Keratinocyte (primary cell): Measurements from ENCODE around the gene KCNIP3. TPM values are rescaled to one million over a fixed set of nuclear protein-coding genes. Genes with fewer than 3 reads are reported as not detected.

Source experiments
- DNase-seq: peaks from one replicate; pipeline ENCODE4 v3.0.0-alpha.2; 2011; ENCODE audit warnings: low read depth, missing footprints, low spot score
- FAIRE-seq: peaks from 2 replicates; lab custom pipeline; 2011; peaks lifted over from hg19 to GRCh38; lab: Jason Lieb, UNC
- H2AFZ ChIP-seq: 2 replicates; pipeline ENCODE4 v1.6.0; 2012; ENCODE audit warnings: low read length, control low read depth, inconsistent platforms; ENCODE audit not compliant: control insufficient read depth
- H3K27ac ChIP-seq: 2 replicates; pipeline ENCODE4 v1.5.1; 2011; ENCODE audit warnings: low read length; ENCODE audit not compliant: control insufficient read depth, insufficient read depth
- H3K27me3 ChIP-seq: 3 replicates; pipeline ENCODE4 v1.6.0; 2011; ENCODE audit warnings: low read length; ENCODE audit not compliant: control insufficient read depth, insufficient read depth; ENCODE audit errors: extremely low read depth
- H3K36me3 ChIP-seq, 2 experiments: 2 replicates in 1 of 2; 3 replicates in 1 of 2; pipeline ENCODE4 v1.5.1; 2011; ENCODE audit warnings: low read length in 2 of 2, mild to moderate bottlenecking in 1 of 2; ENCODE audit not compliant: control insufficient read depth in 2 of 2, insufficient read depth in 2 of 2; ENCODE audit errors: extremely low read depth in 1 of 2
- H3K4me1 ChIP-seq: 3 replicates; pipeline ENCODE4 v1.5.1; 2011; ENCODE audit warnings: low read length; ENCODE audit not compliant: control insufficient read depth, insufficient read depth; ENCODE audit errors: extremely low read depth
- H3K4me2 ChIP-seq: 3 replicates; pipeline ENCODE4 v1.6.0; 2011; ENCODE audit warnings: low read depth, low read length; ENCODE audit not compliant: control insufficient read depth, insufficient read depth; ENCODE audit errors: extremely low read depth
- H3K4me3 ChIP-seq, 3 experiments: fragments of 200-600 bp in 1 of 3; sonication (generic) in 1 of 3; 2 replicates in 2 of 3; 3 replicates in 1 of 3; pipeline ENCODE4 v1.5.1; 2011 to 2016; ENCODE audit warnings: low read length in 3 of 3, mild to moderate bottlenecking in 3 of 3, control low read depth in 2 of 3, inconsistent platforms in 1 of 3, low read depth in 1 of 3, mixed read lengths in 1 of 3, mixed run types in 1 of 3, moderate library complexity in 1 of 3; ENCODE audit not compliant: control insufficient read depth in 2 of 3, insufficient read depth in 2 of 3; ENCODE audit errors: extremely low read depth in 1 of 3
- H3K79me2 ChIP-seq: 2 replicates; pipeline ENCODE4 v1.6.0; 2012; ENCODE audit warnings: low read length; ENCODE audit not compliant: control insufficient read depth, insufficient read depth
- H3K9ac ChIP-seq: 3 replicates; pipeline ENCODE4 v1.6.0; 2011; ENCODE audit warnings: low read length; ENCODE audit not compliant: control insufficient read depth, insufficient read depth; ENCODE audit errors: extremely low read depth
- H3K9me1 ChIP-seq: 3 replicates; pipeline ENCODE4 v1.6.0; 2011; ENCODE audit warnings: low read length; ENCODE audit not compliant: control insufficient read depth, insufficient read depth; ENCODE audit errors: extremely low read depth
- H3K9me3 ChIP-seq: 2 replicates; pipeline ENCODE4 v1.5.1; 2012; ENCODE audit warnings: low read depth, low read length; ENCODE audit not compliant: control insufficient read depth
- H4K20me1 ChIP-seq: 3 replicates; pipeline ENCODE4 v1.6.0; 2011; ENCODE audit warnings: low read length; ENCODE audit not compliant: control insufficient read depth, insufficient read depth; ENCODE audit errors: extremely low read depth
- EZH2 ChIP-seq: IDR thresholded peaks from one replicate; pipeline ENCODE4 v1.6.1; 2012; ENCODE audit warnings: inconsistent platforms, mild to moderate bottlenecking, low read length, moderate library complexity
- dilution Hi-C: fragments of 300-500 bp; cut with MboI; formaldehyde crosslinking; loops from one replicate; pipeline ENCODE4 v1.7.0; 2020; ENCODE audit warnings: low sequenced_read_pairs; ENCODE audit not compliant: extremely low pct_ligation_motif_present
- polyA plus RNA-seq, 5 experiments: library from polyadenylated mRNA; depleted of rRNA in 3 of 5; stranded (reverse) in 3 of 5; stranded (forward) in 1 of 5; unstranded in 1 of 5; fragments of >200 nt; gene quantifications; 1 replicate in 1 of 5; 2 replicates in 3 of 5; 3 replicates in 1 of 5; pipeline versions ENCODE4 v1.2.1 to v1.2.3, GENCODE V29; 2011 to 2012; ENCODE audit warnings: missing spikeins in 2 of 5, low read depth in 1 of 5, low replicate concordance in 1 of 5
- TF ChIP-seq, protein P1 (sequence below), 3 experiments: IDR thresholded peaks in 1 of 3; conservative IDR thresholded peaks in 1 of 3; optimal IDR thresholded peaks in 1 of 3; 2 replicates in 2 of 3; 3 replicates in 1 of 3; pipeline versions ENCODE3 to v1.5.1; 2011; ENCODE audit warnings: low read length in 3 of 3, mild to moderate bottlenecking in 3 of 3, moderate library complexity in 2 of 3, control low read depth in 1 of 3, inconsistent platforms in 1 of 3; ENCODE audit not compliant: insufficient read depth in 2 of 3; ENCODE audit errors: extremely low read depth in 1 of 3

Gene KCNIP3
- polyA plus RNA-seq, 1 donor (not counting 4 experiments of a cell fraction or from before 2014, with no cell fraction given): 0.66 TPM

DNA sequence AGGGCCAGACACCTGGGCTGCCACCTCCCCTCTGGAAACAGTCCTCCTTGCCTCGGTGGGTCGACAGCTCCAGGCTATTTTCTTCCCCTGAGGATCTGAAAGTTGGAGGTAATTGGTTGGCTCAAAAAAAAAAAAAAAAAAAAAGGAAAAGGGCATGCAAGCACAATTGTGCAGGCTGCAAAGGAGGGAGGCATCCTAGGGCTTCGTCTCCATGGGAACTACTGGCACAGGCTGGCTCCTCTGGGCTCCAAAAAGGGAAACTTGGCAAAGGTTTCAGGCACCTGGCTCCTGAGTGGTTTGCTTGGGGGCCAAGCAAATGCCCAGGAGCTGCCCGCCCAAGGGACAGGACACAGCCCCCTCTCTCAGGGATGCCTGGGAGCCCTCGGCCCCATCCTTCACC lies 1.1 kb upstream of the KCNIP3 start:
- H3K4me2 ChIP-seq: no peak overlapping the region
- dilution Hi-C loops: no loop called here
- H3K36me3 ChIP-seq: peaks cover 0 to 3% of the 10 kb centered on the region in 2 experiments
- H3K9me1 ChIP-seq: no peaks in the 10 kb centered on the region
- no peak overlapping the region for H3K9ac ChIP-seq
- FAIRE-seq (no peak), DNase-seq (no peak)
- peaks cover 15% of the 10 kb centered on the region for H3K4me1 ChIP-seq
- TF ChIP-seq EZH2: no peak
- TF ChIP-seq, protein P1, sequence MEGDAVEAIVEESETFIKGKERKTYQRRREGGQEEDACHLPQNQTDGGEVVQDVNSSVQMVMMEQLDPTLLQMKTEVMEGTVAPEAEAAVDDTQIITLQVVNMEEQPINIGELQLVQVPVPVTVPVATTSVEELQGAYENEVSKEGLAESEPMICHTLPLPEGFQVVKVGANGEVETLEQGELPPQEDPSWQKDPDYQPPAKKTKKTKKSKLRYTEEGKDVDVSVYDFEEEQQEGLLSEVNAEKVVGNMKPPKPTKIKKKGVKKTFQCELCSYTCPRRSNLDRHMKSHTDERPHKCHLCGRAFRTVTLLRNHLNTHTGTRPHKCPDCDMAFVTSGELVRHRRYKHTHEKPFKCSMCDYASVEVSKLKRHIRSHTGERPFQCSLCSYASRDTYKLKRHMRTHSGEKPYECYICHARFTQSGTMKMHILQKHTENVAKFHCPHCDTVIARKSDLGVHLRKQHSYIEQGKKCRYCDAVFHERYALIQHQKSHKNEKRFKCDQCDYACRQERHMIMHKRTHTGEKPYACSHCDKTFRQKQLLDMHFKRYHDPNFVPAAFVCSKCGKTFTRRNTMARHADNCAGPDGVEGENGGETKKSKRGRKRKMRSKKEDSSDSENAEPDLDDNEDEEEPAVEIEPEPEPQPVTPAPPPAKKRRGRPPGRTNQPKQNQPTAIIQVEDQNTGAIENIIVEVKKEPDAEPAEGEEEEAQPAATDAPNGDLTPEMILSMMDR (optimal IDR thresholded peaks at IDR 0.05 in 1 of 3, IDR thresholded peaks at IDR 0.05 in 1 of 3, conservative IDR thresholded peaks at IDR 0.05 in 1 of 3; ENCODE audit: extremely low read depth in 1 of 3, insufficient read depth in 2 of 3, low read length in 3 of 3): no peak
- no peak overlapping the region for H3K4me3 ChIP-seq
- H3K9me3 ChIP-seq: no peaks in the 10 kb centered on the region
- no peak overlapping the region for H2AFZ ChIP-seq
- H3K27ac ChIP-seq: no peak overlapping the region
- peaks cover 54% of the 10 kb centered on the region for H3K27me3 ChIP-seq
- H3K79me2 ChIP-seq: no peaks in the 10 kb centered on the region
- no peaks in the 10 kb centered on the region for H4K20me1 ChIP-seq

DNA sequence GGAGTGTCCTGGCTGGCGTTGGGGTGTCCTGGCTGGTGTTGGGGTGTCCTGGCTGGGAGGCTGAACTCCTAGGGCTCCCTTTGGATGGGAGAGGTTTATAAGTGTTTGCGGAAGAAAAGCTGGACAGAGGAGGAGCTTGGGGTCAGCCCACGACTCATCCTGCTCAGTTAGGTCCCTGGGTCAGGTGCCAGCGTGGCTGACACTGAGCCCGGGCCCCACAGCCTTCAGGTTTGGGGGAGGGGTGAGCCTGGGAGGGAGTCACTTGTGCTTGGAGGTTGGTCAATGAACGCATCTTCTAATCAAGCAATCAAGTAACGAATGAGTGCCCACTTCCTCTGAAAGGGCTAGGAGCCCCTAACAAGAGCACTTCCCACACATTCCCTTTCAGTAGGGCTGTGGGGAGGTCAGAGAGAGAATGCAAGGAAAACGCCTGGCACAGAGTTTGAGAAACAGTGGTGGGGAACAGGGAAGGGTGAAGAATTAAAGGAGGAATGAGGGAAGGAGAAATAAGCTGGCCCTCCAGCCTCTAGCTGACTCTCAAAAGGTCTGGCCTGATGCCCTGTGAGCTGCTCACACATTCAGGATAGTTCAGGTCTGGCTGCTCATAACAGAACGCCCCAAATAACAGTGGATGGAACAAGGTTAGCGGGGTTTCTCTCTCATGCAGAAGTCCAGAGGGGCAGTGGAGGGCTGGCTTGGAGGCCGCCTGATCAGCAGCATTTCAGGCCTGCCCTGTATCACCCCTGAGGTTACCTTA lies 670 bp downstream of the KCNIP3 start:
- Histone ChIP-seq H3K4me1 (peaks cover 7% of the 10 kb centered on the region), H4K20me1 (no peaks in the 10 kb centered on the region), H3K4me2 (no peak overlapping the region), H3K27me3 (peaks cover 68% of the 10 kb centered on the region), H3K4me3 (no peak overlapping the region), H2AFZ (no peak overlapping the region), H3K36me3 (no peaks in the 10 kb centered on the region), H3K9me3 (no peaks in the 10 kb centered on the region), H3K9me1 (no peaks in the 10 kb centered on the region), H3K79me2 (no peaks in the 10 kb centered on the region), H3K27ac (no peak overlapping the region), H3K9ac (no peak overlapping the region)
- DNase-seq (no peak), FAIRE-seq (no peak)
- dilution Hi-C loops: no loop called here
- no peak for TF ChIP-seq EZH2
- TF ChIP-seq, protein P1 (optimal IDR thresholded peaks at IDR 0.05 in 1 of 3, IDR thresholded peaks at IDR 0.05 in 1 of 3, conservative IDR thresholded peaks at IDR 0.05 in 1 of 3; ENCODE audit: extremely low read depth in 1 of 3, insufficient read depth in 2 of 3, low read length in 3 of 3): no peak
